Mesothelial cell of epicardium (in vitro differentiated cells): Measurements from ENCODE around the gene SHOX. TPM values are rescaled to one million over a fixed set of nuclear protein-coding genes. Genes with fewer than 3 reads are reported as not detected.
"Not testable (repeated sequence)": the region's sequence is repeated elsewhere in the genome, so short reads cannot be mapped to it uniquely, and the experiment has no call there.

Experiments used
- DNase-seq, 2 experiments: peaks; one replicate each; pipeline ENCODE4 v3.0.0; 2021; ENCODE audit warnings: low spot score in 2 of 2; ENCODE audit not compliant: unreplicated experiment in 2 of 2
- H3K27ac Mint-ChIP-seq: 2 replicates; pipeline ENCODE4 v1.8.0; 2021; ENCODE audit warnings: mixed read lengths
- H3K27me3 Mint-ChIP-seq: 2 replicates; pipeline ENCODE4 v1.8.0; 2021; ENCODE audit warnings: low read depth, mixed read lengths
- H3K36me3 Mint-ChIP-seq: 2 replicates; pipeline ENCODE4 v1.8.0; 2021; ENCODE audit warnings: mixed read lengths
- H3K4me1 Mint-ChIP-seq: 2 replicates; pipeline ENCODE4 v1.8.0; 2021; ENCODE audit warnings: mixed read lengths
- H3K4me3 Mint-ChIP-seq: 2 replicates; pipeline ENCODE4 v1.8.0; 2021; ENCODE audit warnings: mild to moderate bottlenecking, moderate library complexity, mixed read lengths
- H3K9me3 Mint-ChIP-seq: 2 replicates; pipeline ENCODE4 v1.8.0; 2021; ENCODE audit warnings: mixed read lengths
- CTCF ChIP-seq: fragments of 200-600 bp; sonication (generic); IDR thresholded peaks from one replicate; pipeline ENCODE4 v1.5.0; 2021; ENCODE audit warnings: antibody characterized with exemption; ENCODE audit not compliant: unreplicated experiment
- total RNA-seq: library from RNA; stranded (reverse); gene quantifications from 3 replicates; pipeline ENCODE4 v1.2.1, GENCODE V29; 2021

The SHOX gene
- total RNA-seq, 1 donor from 2014 or later, result not detected

- Mint-ChIP-seq H3K4me3 (no peak overlapping the region), H3K27me3 (peaks cover 28% of the 10 kb centered on the region), H3K4me1 (peaks cover 11% of the 10 kb centered on the region), H3K9me3 (no peaks in the 10 kb centered on the region), H3K36me3 (no peaks in the 10 kb centered on the region), H3K27ac (no peak overlapping the region)
- no peak for DNase-seq
- no peak for TF ChIP-seq CTCF
Measured at GRCh38 chrX:650811-651210, 20.2 kb downstream of the SHOX start.

- H3K27ac Mint-ChIP-seq, H3K4me3 Mint-ChIP-seq, H3K36me3 Mint-ChIP-seq, H3K9me3 Mint-ChIP-seq: not testable (repeated sequence)
- Mint-ChIP-seq H3K4me1 (peaks cover 11% of the 10 kb centered on the region), H3K27me3 (peaks cover 18% of the 10 kb centered on the region)
- DNase-seq, result peak in 1 of 2 experiments; percentile 25
Measured at GRCh38 chrX:651922-652321, 21.3 kb downstream of the SHOX start.

GRCh38 chrX:652341-652741 lies 21.8 kb downstream of the SHOX start:
- H3K4me3 Mint-ChIP-seq, result no peak overlapping the region
- H3K9me3 Mint-ChIP-seq, result no peaks in the 10 kb centered on the region
- peaks cover 11% of the 10 kb centered on the region for H3K4me1 Mint-ChIP-seq
- DNase-seq, result no peak
- peak overlapping the region; percentile 39 for H3K27ac Mint-ChIP-seq
- no peaks in the 10 kb centered on the region for H3K36me3 Mint-ChIP-seq
- no peak for TF ChIP-seq CTCF
- peaks cover 21% of the 10 kb centered on the region for H3K27me3 Mint-ChIP-seq

GRCh38 chrX:653306-653705 lies 22.7 kb downstream of the SHOX start:
- H3K36me3 Mint-ChIP-seq, result no peaks in the 10 kb centered on the region
- H3K4me3 Mint-ChIP-seq, result no peak overlapping the region

GRCh38 chrX:661154-661553 lies 30.6 kb downstream of the SHOX start:
- no peak overlapping the region for H3K4me3 Mint-ChIP-seq
- peaks cover 13% of the 10 kb centered on the region for H3K27me3 Mint-ChIP-seq
- H3K36me3 Mint-ChIP-seq, result no peaks in the 10 kb centered on the region
- H3K9me3 Mint-ChIP-seq, result peaks cover 9% of the 10 kb centered on the region
- no peaks in the 10 kb centered on the region for H3K4me1 Mint-ChIP-seq
- H3K27ac Mint-ChIP-seq, result no peak overlapping the region
- no peak for TF ChIP-seq CTCF
- no peak for DNase-seq

More at GRCh38 chrX:653306-653705, 22.7 kb downstream of the SHOX start:
- no peaks in the 10 kb centered on the region for H3K9me3 Mint-ChIP-seq
- TF ChIP-seq CTCF, result no peak
- H3K27ac Mint-ChIP-seq, result peak overlapping the region; percentile 9
- DNase-seq, result no peak
- peaks cover 24% of the 10 kb centered on the region for H3K27me3 Mint-ChIP-seq
- peaks cover 11% of the 10 kb centered on the region for H3K4me1 Mint-ChIP-seq

- Mint-ChIP-seq H3K27me3 (peaks cover 12% of the 10 kb centered on the region), H3K36me3 (no peaks in the 10 kb centered on the region), H3K9me3 (peaks cover 10% of the 10 kb centered on the region), H3K4me3 (no peak overlapping the region), H3K27ac (no peak overlapping the region), H3K4me1 (no peaks in the 10 kb centered on the region)
- DNase-seq, result no peak
- no peak for TF ChIP-seq CTCF
Measured at GRCh38 chrX:662126-662525, 31.5 kb downstream of the SHOX start.
